HepG2 (cell line): Measurements from ENCODE around the gene ARR3. TPM values are rescaled to one million over a fixed set of nuclear protein-coding genes. Genes with fewer than 3 reads are reported as not detected.
A peak's percentile ranks its signal among the peaks of the same experiment; 100 is the strongest.

ENCODE experiments used
- FOXA1 ChIP-seq, 2 experiments: fragments of 450-650 bp in 1 of 2; sonication (generic) in 1 of 2; formaldehyde crosslinking in 1 of 2; IDR thresholded peaks; 2 replicates each; pipeline versions ENCODE4 v1.4.0 to v1.6.1; 2016 to 2020; ENCODE audit warnings: missing genetic modification reagents in 1 of 2
- FOXA3 ChIP-seq: IDR thresholded peaks from 2 replicates; pipeline ENCODE4 v1.6.1; 2016; ENCODE audit warnings: missing genetic modification reagents, missing compliant biosample characterization
- HDAC2 ChIP-seq: sonication (generic); formaldehyde crosslinking; IDR thresholded peaks from 2 replicates; pipeline ENCODE4 v1.4.0; 2020; ENCODE audit warnings: missing genetic modification reagents
- MAFK ChIP-seq, 2 experiments: IDR thresholded peaks in 1 of 2; conservative IDR thresholded peaks in 1 of 2; 2 replicates each; pipeline ENCODE4 v1.6.1; 2011; ENCODE audit warnings: improper control_type of control experiment in 2 of 2, low read length in 2 of 2
- MTF2 ChIP-seq: sonication (generic); formaldehyde crosslinking; IDR thresholded peaks from 2 replicates; pipeline ENCODE4 v1.5.0; 2020; ENCODE audit warnings: missing genetic modification reagents, borderline replicate concordance
- NR1H2 ChIP-seq: sonication (generic); formaldehyde crosslinking; IDR thresholded peaks from 2 replicates; pipeline ENCODE4 v1.8.1; 2022; ENCODE audit warnings: low read depth, missing genetic modification reagents, borderline replicate concordance
- NR2F2 ChIP-seq: IDR thresholded peaks from 2 replicates; pipeline ENCODE4 v1.6.1; 2012; ENCODE audit warnings: low read depth, inconsistent platforms, borderline replicate concordance
- PHF5A ChIP-seq: IDR thresholded peaks from one replicate; pipeline ENCODE4 v1.6.1; 2018; ENCODE audit warnings: low read depth, missing genetic modification reagents; ENCODE audit not compliant: unreplicated experiment
- RAD51 ChIP-seq: fragments of 450-650 bp; IDR thresholded peaks from 2 replicates; pipeline ENCODE4 v1.6.1; 2016; ENCODE audit warnings: borderline replicate concordance
- SALL2 ChIP-seq: sonication (generic); formaldehyde crosslinking; IDR thresholded peaks from 2 replicates; pipeline ENCODE4 v1.8.1; 2023; ENCODE audit warnings: mild to moderate bottlenecking, missing genetic modification reagents, inconsistent platforms
- SRF ChIP-seq: IDR thresholded peaks from 2 replicates; pipeline ENCODE4 v1.6.1; 2011; ENCODE audit warnings: mild to moderate bottlenecking, low read depth, low read length, moderate library complexity
- SRSF4 ChIP-seq: fragments of 200-400 bp; formaldehyde crosslinking; IDR thresholded peaks from one replicate; pipeline ENCODE4 v1.6.1; 2018; ENCODE audit warnings: mild to moderate bottlenecking, low read depth, low read length, moderate library complexity; ENCODE audit not compliant: poor library complexity, severe bottlenecking
- TBX2 ChIP-seq: sonication (generic); formaldehyde crosslinking; IDR thresholded peaks from 2 replicates; pipeline ENCODE4 v1.5.0; 2020; ENCODE audit warnings: missing genetic modification reagents, mild to moderate bottlenecking, borderline replicate concordance
- TBX3 ChIP-seq: fragments of 450-650 bp; IDR thresholded peaks from 2 replicates; pipeline ENCODE4 v1.6.1; 2017; ENCODE audit warnings: antibody characterized with exemption, mild to moderate bottlenecking, inconsistent platforms, borderline replicate concordance
- YEATS4 ChIP-seq: sonication (generic); formaldehyde crosslinking; IDR thresholded peaks from 2 replicates; pipeline ENCODE4 v1.4.0; 2020; ENCODE audit warnings: missing genetic modification reagents, borderline replicate concordance
- ZBTB43 ChIP-seq: sonication (generic); formaldehyde crosslinking; conservative IDR thresholded peaks from 2 replicates; pipeline ENCODE4 v1.4.0; 2020; ENCODE audit warnings: missing genetic modification reagents
- ZKSCAN1 ChIP-seq: fragments of 150-350 bp; IDR thresholded peaks from 2 replicates; pipeline ENCODE4 v1.6.1; 2014; ENCODE audit warnings: low read length
- ZNF138 ChIP-seq: sonication (generic); formaldehyde crosslinking; IDR thresholded peaks from 2 replicates; pipeline ENCODE4 v1.5.0; 2020; ENCODE audit warnings: mild to moderate bottlenecking, low read depth, missing genetic modification reagents
- ZNF18 ChIP-seq: sonication (generic); formaldehyde crosslinking; IDR thresholded peaks from 2 replicates; pipeline ENCODE4 v1.8.0; 2022; ENCODE audit warnings: mild to moderate bottlenecking, missing genetic modification reagents; ENCODE audit not compliant: insufficient replicate concordance
- ZNF264 ChIP-seq: sonication (generic); formaldehyde crosslinking; IDR thresholded peaks from 2 replicates; pipeline ENCODE4 v1.4.0; 2020; ENCODE audit warnings: missing genetic modification reagents
- ZNF501 ChIP-seq: sonication (generic); formaldehyde crosslinking; IDR thresholded peaks from 2 replicates; pipeline ENCODE4 v1.5.1; 2020; ENCODE audit warnings: mild to moderate bottlenecking, moderate library complexity, missing genetic modification reagents
- ZNF597 ChIP-seq: sonication (generic); formaldehyde crosslinking; IDR thresholded peaks from 2 replicates; pipeline ENCODE4 v1.5.0; 2020; ENCODE audit warnings: missing genetic modification reagents
- ZNF691 ChIP-seq: sonication (generic); formaldehyde crosslinking; IDR thresholded peaks from 2 replicates; pipeline ENCODE4 v1.4.0; 2020; ENCODE audit warnings: missing genetic modification reagents, low read depth, mild to moderate bottlenecking, borderline replicate concordance
- ZNF724P ChIP-seq: sonication (generic); formaldehyde crosslinking; IDR thresholded peaks from 2 replicates; pipeline ENCODE4 v1.8.0; 2022; ENCODE audit warnings: missing genetic modification reagents, borderline replicate concordance
- ZNF775 ChIP-seq: sonication (generic); formaldehyde crosslinking; IDR thresholded peaks from 2 replicates; pipeline ENCODE4 v1.4.0; 2020; ENCODE audit warnings: missing genetic modification reagents, mild to moderate bottlenecking, moderate library complexity, borderline replicate concordance
- ZSCAN29 ChIP-seq: sonication (generic); formaldehyde crosslinking; conservative IDR thresholded peaks from 2 replicates; pipeline ENCODE4 v1.4.0; 2020; ENCODE audit warnings: mild to moderate bottlenecking, missing genetic modification reagents
- polyA plus RNA-seq, 8 experiments: library from polyadenylated mRNA; depleted of rRNA in 3 of 8; stranded (reverse) in 7 of 8; unstranded in 1 of 8; fragments of >200 nt; fragmentation: Illumina TruSeq in 4 of 8; extraction: Trizol in 4 of 8; gene quantifications; 2 replicates each; pipeline versions ENCODE4 v1.2.1 to v1.2.3, GENCODE V29; 2011 to 2016; ENCODE audit warnings: low read depth in 4 of 8, missing spikeins in 1 of 8, mixed read lengths in 1 of 8; ENCODE audit not compliant: insufficient read depth in 1 of 8
- total RNA-seq, 5 experiments: library from RNA; depleted of rRNA; stranded (reverse); fragments of >200 nt; fragmentation: Illumina TruSeq; extraction: Trizol; gene quantifications; 2 replicates each; pipeline ENCODE4 v1.2.3, GENCODE V29; 2016; ENCODE audit warnings: low read depth in 1 of 5

ARR3 gene
- total and polyA plus RNA-seq, 2 of the 13 experiments (the other 11 are each of a cell fraction or from before 2014, with no cell fraction given): not detected

GRCh38 chrX:70219938-70220764 lies 48.0 kb upstream of the ARR3 start (continued):
- TF ChIP-seq ZBTB43 (CRISPR knock-in tag) (no peak), NR2F2 (peak; percentile 58; the same call in 1 of the 2 replicates), FOXA1 (IDR thresholded peaks at IDR 0.05) (no peak), FOXA1 (CRISPR knock-in tag; IDR thresholded peaks at IDR 0.05) (peak; percentile 72), YEATS4 (CRISPR knock-in tag) (no peak), HDAC2 (CRISPR knock-in tag) (peak; percentile 65), ZNF18 (no peak), MAFK (conservative IDR thresholded peaks at IDR 0.05 in 1 of 2, IDR thresholded peaks at IDR 0.05 in 1 of 2; ENCODE audit: low read length in 2 of 2) (no peak), ZNF775 (CRISPR knock-in tag) (no peak), ZSCAN29 (CRISPR knock-in tag) (no peak), ZNF501 (CRISPR knock-in tag) (0 out of 2 replicates have a peak, but pooled peaks have one; percentile 19), MTF2 (CRISPR knock-in tag) (no peak), NR1H2 (no peak), FOXA3 (peak; percentile 70), TBX3 (peak; percentile 83), ZNF264 (CRISPR knock-in tag) (no peak), SRSF4 (no peak), ZNF138 (CRISPR knock-in tag) (no peak), PHF5A (CRISPR knock-in tag) (no peak), SRF (no peak), ZNF691 (CRISPR knock-in tag) (no peak), ZNF724P (CRISPR knock-in tag) (no peak), ZNF597 (no peak), ZKSCAN1 (peak; percentile 57; the same call in 1 of the 2 replicates), RAD51 (no peak), TBX2 (CRISPR knock-in tag) (peak; percentile 90), SALL2 (no peak)
